Measurements from ENCODE around the gene FAM53B. TPM values are rescaled to one million over a fixed set of nuclear protein-coding genes. Genes with fewer than 3 reads are reported as not detected.

Gene FAM53B
- total RNA-seq, 1 experiment from 2014 or later = 6.7 TPM

DNA sequence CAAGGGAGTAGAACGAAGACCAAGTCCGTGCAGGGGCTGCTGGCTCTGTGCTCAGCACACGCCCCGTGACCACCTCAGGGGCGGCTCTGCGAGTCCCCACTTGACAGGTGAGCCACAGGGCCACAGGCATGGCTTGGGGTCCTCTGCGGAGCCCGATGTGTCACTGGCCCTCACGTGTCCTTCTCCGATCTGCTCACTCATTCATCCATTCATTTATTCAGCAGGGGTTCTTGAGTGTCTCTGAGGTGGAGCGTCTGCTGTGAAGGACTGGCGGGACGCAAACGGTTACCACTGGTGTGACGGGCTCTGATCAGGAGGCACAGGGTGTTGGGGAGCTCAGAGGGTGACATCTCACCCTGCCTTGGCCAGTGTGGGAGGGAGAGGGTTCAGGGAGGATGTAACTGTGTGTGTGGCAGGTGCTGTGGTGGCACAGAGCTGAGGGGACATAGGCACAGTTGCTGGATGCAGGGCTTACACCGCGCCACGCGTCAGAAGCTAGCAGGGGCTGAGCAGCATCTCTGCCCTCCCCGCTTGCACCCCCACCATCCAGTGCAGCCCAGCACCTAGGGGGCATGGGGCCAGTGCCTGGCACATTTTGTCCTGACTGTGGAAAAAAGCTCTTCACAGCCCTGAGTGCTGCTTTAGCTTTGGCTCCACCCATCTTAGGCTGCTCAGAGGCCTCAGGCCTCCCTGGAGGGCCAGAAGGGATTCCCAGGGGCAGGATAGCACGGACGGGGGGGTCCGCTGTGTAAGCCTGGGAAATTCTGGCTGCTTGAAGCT, 165.8 kb downstream of the FAM53B start:
- DNase-seq (ENCODE audit: low read depth) = no peak

- no peak for DNase-seq (ENCODE audit: low read depth)
Observed at GRCh38 chr10:124577651-124578050, 166.5 kb downstream of the FAM53B start.

DNA sequence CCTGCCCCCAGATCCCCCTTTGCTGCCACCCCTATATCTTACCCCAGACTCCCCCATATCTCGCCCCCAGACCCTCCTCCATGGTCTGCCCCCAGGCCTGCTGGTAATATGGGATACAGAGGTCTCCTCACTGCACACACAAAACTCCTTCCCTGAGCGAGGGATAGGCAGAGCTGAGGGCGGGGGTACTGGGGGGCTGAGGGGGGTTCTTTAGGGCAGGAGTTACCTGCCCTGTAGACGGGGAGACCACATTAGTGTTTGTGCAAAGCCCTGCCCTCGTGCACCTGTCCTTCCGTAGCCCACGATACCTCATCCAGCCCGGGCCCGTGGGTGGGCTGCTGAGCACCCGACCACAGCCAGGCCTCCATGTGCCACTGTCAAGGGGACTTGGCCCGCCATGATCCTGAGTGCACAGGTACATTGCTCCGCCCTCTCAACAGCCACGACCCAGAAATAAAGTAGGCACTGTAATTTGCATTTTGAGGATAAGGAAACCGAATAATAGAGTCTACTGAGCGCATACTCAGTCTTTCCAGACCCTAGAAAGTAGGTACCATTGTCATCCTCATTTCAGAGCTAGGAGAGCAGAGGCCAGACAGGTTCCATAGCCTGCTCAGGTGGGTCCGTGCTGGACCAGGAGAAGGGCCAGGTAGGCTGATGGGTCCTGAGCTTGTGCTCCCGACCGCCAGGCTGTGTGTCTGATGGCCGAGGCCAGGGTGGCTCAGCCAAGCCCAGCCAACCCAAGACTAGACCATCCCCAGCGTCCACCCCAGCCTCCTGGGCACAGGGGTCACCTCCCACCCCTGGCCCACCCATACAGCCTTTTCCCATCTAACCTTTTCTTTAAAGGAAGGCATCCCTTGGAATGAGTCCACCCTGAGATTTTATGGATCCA, 167.4 kb downstream of the FAM53B start:
- DNase-seq (ENCODE audit: low read depth) = no peak

DNA sequence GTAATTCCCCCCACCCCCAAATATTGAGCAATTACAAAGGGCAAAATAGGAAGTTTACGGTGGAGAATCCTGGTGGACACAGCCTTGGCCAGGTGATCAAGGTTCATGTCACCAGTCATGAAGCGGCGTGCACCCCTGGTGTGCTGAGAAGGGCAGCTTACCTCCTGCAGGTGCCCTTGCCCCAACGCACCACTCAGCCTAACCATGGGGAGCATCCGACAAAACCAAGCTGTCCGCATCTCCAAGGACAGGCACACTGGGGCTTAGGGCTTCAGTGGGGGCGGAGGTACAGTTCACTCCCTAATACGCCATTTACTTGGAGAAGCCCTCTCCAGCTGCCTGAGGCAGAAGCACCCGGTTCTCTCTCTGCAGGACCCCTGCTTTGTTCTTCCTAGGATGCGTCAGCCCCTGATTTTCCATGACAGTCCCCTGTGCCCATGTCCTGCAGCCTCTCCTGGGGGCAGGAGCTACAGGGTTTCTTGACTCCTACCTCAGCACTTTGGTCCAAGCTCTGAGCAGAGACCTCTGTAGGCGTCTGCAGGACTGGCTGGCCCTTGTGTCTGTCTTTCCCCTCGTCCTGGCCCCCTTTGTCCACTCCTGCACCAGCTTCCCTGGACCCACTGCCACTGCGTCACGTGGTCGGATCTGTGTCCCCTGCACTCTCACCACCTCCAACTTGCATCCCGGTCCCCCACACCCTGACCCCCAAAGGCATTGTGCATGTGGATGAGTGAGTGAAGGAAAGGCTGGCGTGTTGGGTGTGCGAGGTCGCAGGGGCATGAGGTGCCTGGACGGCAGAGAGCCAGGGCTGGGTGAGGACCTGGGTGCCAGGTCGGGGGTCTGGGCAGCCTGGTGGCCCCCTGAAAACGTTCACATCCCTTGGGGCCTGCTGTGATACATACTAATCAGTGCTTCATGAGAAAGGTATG, 168.8 kb downstream of the FAM53B start:
- DNase-seq (ENCODE audit: low read depth) = no peak

DNA sequence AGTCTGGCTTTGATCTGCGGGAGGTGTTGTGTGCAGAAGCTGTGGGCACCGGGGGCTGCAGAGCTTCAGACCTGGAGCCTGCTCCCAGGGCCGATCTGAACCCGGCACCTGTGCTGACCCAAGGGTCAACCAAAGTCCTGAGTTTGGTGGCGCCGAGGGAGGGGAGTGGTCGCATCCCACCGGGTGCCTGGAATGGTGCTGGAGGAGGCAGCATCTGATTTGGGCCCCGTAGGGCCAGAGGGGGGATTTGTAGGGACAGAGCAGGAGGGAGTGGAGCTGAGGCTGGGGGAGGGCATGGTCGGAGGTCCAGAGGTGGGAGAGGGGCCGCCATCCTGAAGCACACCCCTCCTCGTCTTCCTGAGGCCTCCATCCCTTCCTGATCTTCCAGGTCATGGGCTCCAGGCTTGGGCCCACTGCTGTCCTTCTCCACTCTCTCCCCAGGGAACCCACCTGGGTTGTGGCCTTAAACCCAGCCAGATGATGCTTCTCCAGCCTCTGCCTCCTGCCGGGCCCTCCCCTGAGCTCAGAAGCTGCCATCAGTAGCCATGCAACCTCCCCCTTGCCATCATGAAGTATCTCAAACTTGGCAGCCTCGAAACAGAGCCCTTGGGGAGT, 169.6 kb downstream of the FAM53B start:
- no peak for DNase-seq (ENCODE audit: low read depth)

GRCh38 chr10:124573726-124574455, 170.3 kb downstream of the FAM53B start:
- DNase-seq (ENCODE audit: low read depth) = no peak

GRCh38 chr10:124572751-124573150, 171.4 kb downstream of the FAM53B start:
- DNase-seq (ENCODE audit: low read depth) = no peak

- no peak for DNase-seq (ENCODE audit: low read depth)
Observed at GRCh38 chr10:124570646-124571045, 173.5 kb downstream of the FAM53B start.

DNA sequence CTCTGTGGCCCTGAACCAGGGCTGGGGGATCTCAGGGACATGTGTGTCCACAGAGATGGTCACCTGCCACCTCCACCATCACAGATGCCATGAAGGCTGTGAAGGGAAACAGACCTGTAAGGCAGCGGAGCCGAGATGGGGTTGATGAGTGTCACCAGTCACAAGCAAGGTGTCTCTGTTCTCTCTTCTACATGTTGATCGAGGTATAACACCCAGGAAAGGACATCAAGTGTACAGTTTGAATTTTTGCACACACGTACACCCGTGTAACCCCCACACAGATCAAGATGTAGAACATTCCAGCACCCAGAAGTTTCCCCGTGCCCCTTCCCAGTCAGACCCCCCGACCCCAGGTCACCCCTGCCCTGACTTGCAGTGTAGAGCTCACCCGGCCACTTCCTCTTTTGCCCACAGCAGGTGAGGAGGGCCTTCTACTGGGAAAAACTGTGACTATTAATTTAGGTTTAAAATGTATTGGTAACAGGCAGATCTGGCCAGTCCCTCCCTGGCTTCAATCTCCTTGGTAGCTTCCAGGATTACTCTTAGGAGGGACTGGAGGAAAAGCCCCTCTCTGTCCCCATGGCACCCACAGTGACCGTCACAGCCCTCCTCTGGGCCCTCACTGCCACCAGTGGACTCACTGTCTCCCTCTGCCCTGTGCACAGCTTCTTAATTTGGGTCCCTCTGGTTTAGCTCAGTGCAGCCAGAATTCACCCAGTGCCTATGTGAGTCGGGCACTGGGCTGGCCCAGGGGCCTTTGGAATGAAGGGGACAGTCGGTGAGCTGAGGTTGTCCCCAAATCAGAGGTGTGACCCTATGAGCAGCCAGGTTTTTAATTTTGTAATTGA, 174.3 kb downstream of the FAM53B start:
- no peak for DNase-seq (ENCODE audit: low read depth)

Other genes with a start within 250 kb of the FAM53B start
- gene EEF1AKMT2, start 47.5 kb upstream of the FAM53B start, total RNA-seq (2014; rRNA removed; shearing (Covaris generic)) = 24.1 and 31.1 TPM in 2 replicates
- gene ABRAXAS2, start 57.4 kb upstream of the FAM53B start, total RNA-seq (2014; rRNA removed; shearing (Covaris generic)) = 11.2 and 13.3 TPM in 2 replicates
- 10.8 and 12.4 TPM in 2 replicates for gene ZRANB1, start 197.7 kb upstream of the FAM53B start, total RNA-seq (2014; rRNA removed; shearing (Covaris generic))